Thyroid gland (tissue), 4 donors: Measurements from ENCODE around the gene TMEM259.

Source experiments
- CTCF ChIP-seq, 6 experiments: fragments of 200-600 bp in 3 of 6; fragments of 450-650 bp in 3 of 6; sonication (generic) in 3 of 6; IDR thresholded peaks; one replicate each; pipeline ENCODE4 v1.5.1; 2016 to 2019; ENCODE audit warnings: antibody characterized with exemption in 6 of 6, mild to moderate bottlenecking in 2 of 6, inconsistent platforms in 1 of 6, moderate library complexity in 1 of 6
- POLR2A ChIP-seq, 2 donors: fragments of 450-650 bp; IDR thresholded peaks; one replicate each; pipeline ENCODE4 v1.6.1; 2017; ENCODE audit warnings: antibody characterized with exemption in 2 of 2, mild to moderate bottlenecking in 2 of 2, moderate library complexity in 1 of 2

GRCh38 chr19:1011831-1012333 is 9.0 kb downstream of the TMEM259 start:
- TF ChIP-seq CTCF (IDR thresholded peaks at IDR 0.05) (no peak), POLR2A (IDR thresholded peaks at IDR 0.05) (no peak)
